Fibroblast of skin of right biceps (primary cell): Measurements from ENCODE around the gene FLNB.
A peak's percentile ranks its signal among the peaks of the same experiment; 100 is the strongest.
"Not testable (repeated sequence)": the region's sequence is repeated elsewhere in the genome, so short reads cannot be mapped to it uniquely, and the experiment has no call there.

Source experiments
- DNase-seq: peaks from one replicate; pipeline ENCODE4 v3.0.0-alpha.2; 2013

Gene FLNB

GRCh38 chr3:58034738-58035523, 26.7 kb downstream of the FLNB start:
- no peak for DNase-seq

- DNase-seq = peak; percentile 54
Measured at GRCh38 chr3:58035524-58036255, 27.5 kb downstream of the FLNB start.

- no peak for DNase-seq
Measured at GRCh38 chr3:58036293-58037032, 28.2 kb downstream of the FLNB start.

GRCh38 chr3:58037141-58037910, 29.1 kb downstream of the FLNB start:
- DNase-seq = no peak

GRCh38 chr3:58038675-58039292, 30.6 kb downstream of the FLNB start:
- no peak for DNase-seq

GRCh38 chr3:58039601-58040000, 31.4 kb downstream of the FLNB start:
- DNase-seq = no peak

DNA sequence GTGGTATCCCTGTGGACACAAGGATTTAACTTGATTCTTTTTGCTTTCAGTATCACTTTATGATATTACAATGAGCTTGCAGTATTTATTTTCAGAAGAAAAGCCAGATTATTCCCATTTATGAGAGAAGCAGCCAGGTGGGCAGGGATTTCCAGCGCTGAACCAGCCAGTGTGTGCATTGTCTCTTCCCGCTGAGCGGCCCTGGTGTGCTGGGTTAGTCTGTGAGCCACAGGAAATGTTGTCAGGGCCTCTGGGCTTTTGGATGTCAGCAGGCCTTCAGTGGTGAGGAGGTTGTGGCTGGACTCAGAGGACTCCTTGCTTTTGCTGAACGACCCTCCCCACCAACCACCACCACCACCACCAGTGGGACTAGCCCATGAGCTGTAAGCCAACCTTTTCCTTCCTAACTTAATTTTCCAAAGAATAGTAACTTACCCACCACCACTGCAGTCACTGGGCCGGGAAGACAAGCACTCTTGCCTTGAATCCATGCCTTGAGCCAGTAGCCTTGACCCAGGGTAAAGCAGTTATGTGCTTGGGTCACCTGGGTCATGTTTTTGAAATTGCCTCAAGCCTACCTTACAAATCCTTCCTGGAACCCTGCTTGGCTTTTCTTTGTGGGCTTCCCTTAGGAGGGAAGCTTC, 33.1 kb downstream of the FLNB start:
- DNase-seq = no peak

GRCh38 chr3:58041826-58042324, 33.7 kb downstream of the FLNB start:
- peak; percentile 94 for DNase-seq

GRCh38 chr3:58042947-58043707, 34.9 kb downstream of the FLNB start:
- no peak for DNase-seq

DNA sequence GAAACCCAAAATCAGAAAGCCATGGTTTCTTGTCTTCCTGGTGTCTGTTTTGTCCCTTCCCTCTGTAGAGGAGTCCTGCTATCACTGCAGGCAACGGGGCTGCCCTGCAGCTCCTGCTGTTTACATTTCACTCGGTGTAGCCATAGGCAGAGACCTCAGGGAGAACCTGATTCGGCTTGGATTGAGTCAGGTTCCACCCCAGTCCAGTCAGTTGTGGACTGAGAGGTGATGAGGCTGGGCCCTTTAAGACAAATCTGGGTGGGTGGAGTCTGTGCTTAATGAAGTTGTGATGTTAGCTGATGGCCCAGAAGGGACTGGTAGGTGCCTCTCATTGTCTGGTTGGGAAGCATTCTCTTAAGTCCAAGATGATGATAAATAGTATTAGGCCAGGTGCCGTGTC, 35.7 kb downstream of the FLNB start:
- no peak for DNase-seq

DNA sequence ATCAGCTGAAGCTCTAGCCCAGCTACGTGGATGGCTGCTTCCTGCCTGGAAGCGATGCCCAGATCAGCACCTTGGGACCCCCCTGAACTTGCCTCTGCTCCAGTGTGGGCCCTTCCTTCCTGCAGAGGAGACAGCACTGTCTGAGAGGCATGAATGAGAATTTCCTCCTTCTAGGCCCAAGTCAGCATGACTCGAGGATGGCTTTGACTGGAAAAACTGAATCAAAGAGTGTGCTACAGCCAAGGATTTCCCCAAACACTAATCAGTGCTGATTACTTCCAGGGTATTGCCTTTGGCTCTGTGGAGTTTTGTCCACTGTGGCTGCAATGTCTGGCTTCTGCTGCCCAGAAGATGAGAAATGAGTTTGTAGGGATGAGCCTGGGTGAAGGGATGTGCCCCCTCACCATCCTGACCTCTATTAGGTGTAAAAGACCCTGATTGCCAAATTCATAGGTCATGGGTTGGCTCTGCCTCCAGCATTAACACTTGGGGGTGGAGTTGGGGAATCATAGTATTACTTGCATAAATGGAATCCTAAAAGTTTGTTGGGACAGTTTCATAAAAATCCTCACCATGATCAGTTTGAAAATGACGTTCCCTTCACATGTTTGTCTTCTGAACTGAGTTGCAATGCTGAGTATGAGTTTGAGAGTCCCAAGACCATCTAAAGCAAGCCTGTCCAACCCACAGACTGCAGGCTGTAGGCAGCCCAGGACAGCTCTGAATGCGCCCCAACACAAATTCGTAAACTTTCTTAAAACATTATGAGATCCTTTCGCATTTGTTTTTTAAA, 36.7 kb downstream of the FLNB start:
- peak; percentile 63 for DNase-seq

DNA sequence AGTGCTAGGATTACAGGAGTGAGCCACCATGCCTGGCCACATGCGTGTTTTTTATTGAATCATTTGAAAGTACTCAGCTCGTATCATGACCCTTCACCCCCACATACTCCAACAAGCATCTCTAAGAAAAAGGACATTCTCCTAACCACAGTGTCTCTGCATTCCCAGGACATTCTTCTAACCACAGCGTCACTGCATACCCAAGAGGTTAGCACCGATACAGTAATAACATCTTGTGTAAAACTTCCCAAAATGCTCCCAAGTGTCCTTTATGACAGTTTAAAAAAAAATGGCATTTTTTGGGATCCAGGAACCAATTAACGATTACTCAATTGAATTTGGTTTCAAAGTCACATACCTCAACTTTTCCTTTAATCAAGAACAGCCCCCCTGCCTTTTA, 39.6 kb downstream of the FLNB start:
- DNase-seq = peak; percentile 97

DNA sequence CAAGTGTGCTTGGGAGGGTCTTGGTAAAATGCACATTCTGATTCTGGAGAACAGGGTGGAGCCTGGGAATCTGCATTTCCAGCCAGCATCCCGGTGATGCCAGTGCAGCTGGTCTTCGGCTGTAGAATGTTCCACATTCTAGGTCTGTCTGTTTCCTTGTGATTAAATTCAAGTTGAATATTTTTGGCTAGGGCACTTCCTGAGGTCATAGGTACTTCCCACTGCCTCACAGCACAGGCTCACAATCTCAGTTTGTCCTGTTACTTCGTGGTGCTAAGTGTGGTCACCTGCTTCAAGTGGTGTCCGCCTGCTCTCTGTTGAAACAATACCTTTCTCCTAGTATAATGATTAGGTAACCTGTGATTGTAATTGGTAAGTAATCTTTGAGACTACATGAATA, 40.1 kb downstream of the FLNB start:
- DNase-seq = no peak

- DNase-seq = peak; percentile 96
Measured at GRCh38 chr3:58049143-58049785, 41.0 kb downstream of the FLNB start.

GRCh38 chr3:58051196-58051595, 43.0 kb downstream of the FLNB start:
- peak; percentile 86 for DNase-seq

DNA sequence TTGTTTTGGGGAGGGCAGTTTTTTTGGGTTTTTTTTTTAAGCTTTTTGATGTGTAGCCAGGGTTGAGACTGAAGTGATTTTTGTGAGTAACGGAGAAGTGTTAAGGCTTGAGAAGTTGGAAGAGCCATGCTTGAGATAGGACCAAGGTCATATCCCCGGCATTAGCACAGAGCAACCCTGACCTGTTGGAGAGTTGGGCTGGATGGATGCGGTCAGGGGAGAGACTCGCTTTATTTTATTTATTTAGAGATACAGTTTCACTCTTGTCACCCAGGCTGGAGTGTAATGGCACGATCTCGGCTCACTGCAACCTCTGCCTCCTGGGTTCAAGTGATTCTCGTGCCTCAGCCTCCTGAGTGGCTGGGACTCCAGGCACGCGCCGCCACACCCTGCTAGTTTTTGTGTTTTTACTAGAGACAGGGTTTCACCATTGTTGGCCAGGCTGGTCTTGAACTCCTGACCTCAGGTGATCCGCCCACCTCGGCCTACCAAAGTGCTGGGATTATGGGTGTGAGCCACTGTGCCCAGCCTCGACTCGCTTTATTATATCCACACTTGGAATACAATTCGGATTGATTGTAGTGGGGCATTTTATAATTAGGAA, 43.5 kb downstream of the FLNB start:
- not testable (repeated sequence) for DNase-seq

- peak; percentile 98 for DNase-seq
Measured at GRCh38 chr3:58052373-58053273, 44.4 kb downstream of the FLNB start.

- no peak for DNase-seq
Measured at GRCh38 chr3:58054652-58055051, 46.4 kb downstream of the FLNB start.
